Kidney (tissue), 14 donors: Measurements from ENCODE around the gene SGSH. TPM values are rescaled to one million over a fixed set of nuclear protein-coding genes. Genes with fewer than 3 reads are reported as not detected.

Experiments
- DNase-seq, 5 donors: peaks; one replicate each; pipeline ENCODE4 v3.0.0-alpha.2; 2013 to 2020
- FAIRE-seq: peaks from 2 replicates; lab custom pipeline; 2012; peaks lifted over from hg19 to GRCh38; lab: Jason Lieb, UNC
- H3K27ac ChIP-seq, 2 donors: one replicate each; pipeline ENCODE4 v1.7.0; 2013; ENCODE audit warnings: low read depth in 2 of 2, low read length in 2 of 2, inconsistent platforms in 1 of 2
- H3K27me3 ChIP-seq: one replicate; pipeline ENCODE4 v1.7.1; 2013; ENCODE audit warnings: low read length, inconsistent platforms; ENCODE audit not compliant: control insufficient read depth, insufficient read depth
- H3K36me3 ChIP-seq, 3 donors: one replicate each; pipeline versions ENCODE4 v1.7.0 to v1.7.1; 2013; ENCODE audit warnings: low read length in 3 of 3, control low read depth in 1 of 3, inconsistent platforms in 1 of 3; ENCODE audit not compliant: insufficient read depth in 3 of 3, control insufficient read depth in 2 of 3
- H3K4me1 ChIP-seq, 3 donors: one replicate each; pipeline versions ENCODE4 v1.7.0 to v1.7.1; 2013; ENCODE audit warnings: low read length in 3 of 3, inconsistent platforms in 1 of 3, low read depth in 1 of 3; ENCODE audit not compliant: control insufficient read depth in 2 of 3, insufficient read depth in 2 of 3
- H3K4me3 ChIP-seq, 3 donors: one replicate each; pipeline versions ENCODE4 v1.7.0 to v1.8.1; 2013; ENCODE audit warnings: low read length in 3 of 3, control low read depth in 1 of 3, inconsistent platforms in 1 of 3
- H3K9ac ChIP-seq, 3 donors: one replicate each; pipeline versions ENCODE4 v1.7.0 to v1.7.1; 2013; ENCODE audit warnings: low read length in 3 of 3, control low read depth in 1 of 3, inconsistent platforms in 1 of 3
- H3K9me3 ChIP-seq, 3 donors: one replicate each; pipeline versions ENCODE4 v1.7.0 to v1.7.1; 2013; ENCODE audit warnings: low read length in 3 of 3, control low read depth in 1 of 3, inconsistent platforms in 1 of 3; ENCODE audit not compliant: control insufficient read depth in 2 of 3, insufficient read depth in 1 of 3
- CTCF ChIP-seq: IDR thresholded peaks from 3 replicates; pipeline ENCODE4 v1.5.1; 2012; ENCODE audit warnings: mild to moderate bottlenecking, moderate library complexity, borderline replicate concordance; ENCODE audit not compliant: insufficient read depth; ENCODE audit errors: extremely low read depth
- intact Hi-C: fragments of 100-400 bp; cut with DNase I; formaldehyde crosslinking; loops from one replicate; pipeline ENCODE4 v1.11.1; 2022
- polyA plus RNA-seq: library from polyadenylated mRNA; stranded (reverse); fragments of 350-450 nt; fragmentation: Illumina TruSeq; extraction: RNeasy Lipid Tissue Mini Kit (QIAGEN cat#74804); gene quantifications from one replicate; pipeline ENCODE4 v1.2.3, GENCODE V29; 2014; ENCODE audit warnings: low read depth, low replicate concordance; ENCODE audit not compliant: insufficient read depth
- total RNA-seq: library from RNA; stranded (reverse); fragmentation: NEBNext Ultra II Directional; extraction: Animal tissue kit (Norgen Biotek cat#: 25700); gene quantifications from one replicate; pipeline ENCODE4 v1.2.1, GENCODE V29; 2021
- donor health status: control.
- donor health status: control.
- donor health status: control.
- donor health status: control.
- donor health status: control.
- donor health status: DM: yes; HTN: yes; CAD: no.
- donor health status: Normal renal cell carcinoma (clear cell type).

The SGSH gene
- total and polyA plus RNA-seq, 2 donors from 2014 or later: 25.9 to 63.2 TPM

DNA sequence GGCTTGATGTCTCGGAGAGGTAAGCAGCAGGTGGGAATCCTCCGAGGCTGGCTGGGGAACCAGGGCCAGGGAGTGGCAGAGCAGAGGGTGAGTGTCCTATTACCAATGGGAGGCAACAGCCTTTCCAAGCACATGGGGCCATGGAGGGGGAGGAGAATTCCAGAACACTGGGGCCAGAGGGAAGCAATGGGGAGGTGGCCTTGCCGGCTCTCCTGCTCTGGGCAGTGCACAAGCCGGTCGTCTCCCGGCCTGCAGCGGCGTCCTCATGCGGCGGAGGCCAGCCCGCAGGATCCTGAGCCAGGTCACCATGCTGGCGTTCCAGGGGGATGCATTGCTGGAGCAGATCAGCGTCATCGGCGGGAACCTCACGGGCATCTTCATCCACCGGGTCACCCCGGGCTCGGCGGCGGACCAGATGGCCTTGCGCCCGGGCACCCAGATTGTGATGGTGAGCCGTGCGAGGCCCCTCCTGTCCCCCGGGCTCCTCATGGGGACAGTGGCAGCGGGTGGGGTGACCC, 21.9 kb downstream of the SGSH start:
- TF ChIP-seq CTCF: no peak
- peak; percentile 66 to 90 (median 86) for DNase-seq
- no peaks in the 10 kb centered on the region for H3K36me3 ChIP-seq
- H3K4me1 ChIP-seq: no peaks in the 10 kb centered on the region
- FAIRE-seq: no peak
- H3K9ac ChIP-seq: no peak overlapping the region
- intact Hi-C loops: no loop called here
- no peak overlapping the region for H3K4me3 ChIP-seq
- no peaks in the 10 kb centered on the region for H3K9me3 ChIP-seq
- H3K27ac ChIP-seq: no peak overlapping the region
- no peaks in the 10 kb centered on the region for H3K27me3 ChIP-seq

DNA sequence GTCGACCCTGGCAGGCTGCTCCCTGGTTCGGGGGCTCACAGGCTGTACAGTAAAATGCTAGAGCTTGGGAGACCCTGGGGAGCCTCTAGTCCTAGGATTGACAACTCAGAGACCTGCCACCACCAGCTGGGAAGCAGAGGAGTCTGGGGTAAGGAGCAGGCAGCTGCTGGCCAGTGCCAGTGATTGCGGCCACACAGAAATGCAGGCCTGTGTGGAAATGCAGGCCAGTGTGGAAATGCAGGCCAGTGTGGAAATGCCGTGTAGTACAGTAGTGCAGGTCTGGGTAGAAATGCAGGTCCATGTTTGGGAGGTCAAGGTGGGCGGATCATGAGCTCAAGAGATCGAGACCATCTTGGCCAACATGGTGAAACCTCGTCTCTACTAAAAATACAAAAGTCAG, 23.5 kb downstream of the SGSH start:
- intact Hi-C loops: no loop called here
- H3K9ac ChIP-seq: no peak overlapping the region
- H3K4me3 ChIP-seq: no peak overlapping the region
- no peak for TF ChIP-seq CTCF
- no peaks in the 10 kb centered on the region for H3K27me3 ChIP-seq
- H3K4me1 ChIP-seq: peaks cover 0 to under 1% (median 0%) of the 10 kb centered on the region in 3 donors
- FAIRE-seq: no peak
- no peaks in the 10 kb centered on the region for H3K9me3 ChIP-seq
- DNase-seq: no peak
- H3K36me3 ChIP-seq: no peaks in the 10 kb centered on the region
- H3K27ac ChIP-seq: no peak overlapping the region

- Histone ChIP-seq H3K4me1 (peaks cover 0 to 5% (median 0%) of the 10 kb centered on the region in 3 donors), H3K9ac (no peak overlapping the region), H3K27me3 (no peaks in the 10 kb centered on the region), H3K27ac (no peak overlapping the region), H3K36me3 (no peaks in the 10 kb centered on the region), H3K9me3 (no peaks in the 10 kb centered on the region), H3K4me3 (no peak overlapping the region)
- peak in 1 of 5 donors; percentile 71 for DNase-seq
- peak; percentile 59 for TF ChIP-seq CTCF
- no peak for FAIRE-seq
- intact Hi-C loops: no loop called here
These were observed 24.2 kb downstream of the SGSH start for GRCh38 chr17:80195671-80196529.
